Mammary epithelial cell (primary cell): ENCODE measurements around the gene HEXB.

Experiments used
- EZH2 ChIP-seq: IDR thresholded peaks from 2 replicates; pipeline ENCODE4 v1.6.1; 2012; ENCODE audit warnings: low read length, inconsistent platforms, borderline replicate concordance
- TF ChIP-seq, protein P1 (sequence below), 2 donors: IDR thresholded peaks in 1 of 2; conservative IDR thresholded peaks in 1 of 2; 2 replicates each; pipeline ENCODE4 v1.5.1; 2011 to 2012; ENCODE audit warnings: inconsistent platforms in 2 of 2, low read length in 2 of 2, mild to moderate bottlenecking in 2 of 2, control low read depth in 1 of 2, low read depth in 1 of 2; ENCODE audit not compliant: insufficient read depth in 1 of 2; ENCODE audit errors: extremely low read depth in 1 of 2

DNA sequence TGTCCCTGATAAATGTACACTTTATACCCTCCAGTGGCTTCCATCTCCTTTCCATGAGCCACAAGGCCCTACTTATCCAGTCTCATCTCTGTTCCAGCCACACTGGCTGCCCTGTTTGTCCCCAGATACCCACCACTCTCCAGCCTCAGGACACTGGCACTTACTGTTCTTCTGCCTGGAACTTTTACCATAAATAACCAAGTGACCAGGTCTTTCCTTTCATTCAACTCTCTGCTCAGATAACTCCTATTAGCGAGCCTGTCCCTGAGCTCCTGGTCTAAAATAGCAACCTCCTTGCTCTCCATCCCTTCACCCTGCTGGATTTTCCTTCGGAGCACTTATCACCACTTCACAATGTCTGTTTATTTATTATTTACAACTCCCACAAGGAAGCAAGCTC is 27.9 kb upstream of the HEXB start:
- TF ChIP-seq EZH2: no peak
- TF ChIP-seq, protein P1, sequence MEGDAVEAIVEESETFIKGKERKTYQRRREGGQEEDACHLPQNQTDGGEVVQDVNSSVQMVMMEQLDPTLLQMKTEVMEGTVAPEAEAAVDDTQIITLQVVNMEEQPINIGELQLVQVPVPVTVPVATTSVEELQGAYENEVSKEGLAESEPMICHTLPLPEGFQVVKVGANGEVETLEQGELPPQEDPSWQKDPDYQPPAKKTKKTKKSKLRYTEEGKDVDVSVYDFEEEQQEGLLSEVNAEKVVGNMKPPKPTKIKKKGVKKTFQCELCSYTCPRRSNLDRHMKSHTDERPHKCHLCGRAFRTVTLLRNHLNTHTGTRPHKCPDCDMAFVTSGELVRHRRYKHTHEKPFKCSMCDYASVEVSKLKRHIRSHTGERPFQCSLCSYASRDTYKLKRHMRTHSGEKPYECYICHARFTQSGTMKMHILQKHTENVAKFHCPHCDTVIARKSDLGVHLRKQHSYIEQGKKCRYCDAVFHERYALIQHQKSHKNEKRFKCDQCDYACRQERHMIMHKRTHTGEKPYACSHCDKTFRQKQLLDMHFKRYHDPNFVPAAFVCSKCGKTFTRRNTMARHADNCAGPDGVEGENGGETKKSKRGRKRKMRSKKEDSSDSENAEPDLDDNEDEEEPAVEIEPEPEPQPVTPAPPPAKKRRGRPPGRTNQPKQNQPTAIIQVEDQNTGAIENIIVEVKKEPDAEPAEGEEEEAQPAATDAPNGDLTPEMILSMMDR (conservative IDR thresholded peaks at IDR 0.05 in 1 of 2, IDR thresholded peaks at IDR 0.05 in 1 of 2; ENCODE audit: extremely low read depth in 1 of 2, insufficient read depth in 1 of 2, low read depth in 1 of 2, low read length in 2 of 2): no peak
